Activated CD4-positive, alpha-beta memory T cell treated with anti-CD3 and anti-CD28 coated beads for 36 hours (primary cell): ENCODE data around the gene PLBD2. TPM values are rescaled to one million over a fixed set of nuclear protein-coding genes. Genes with fewer than 3 reads are reported as not detected.

Experiments
- CTCF ChIA-PET: fragments of 350-600 bp; sonication (Branson Sonifier 250); formaldehyde crosslinking; loops from one replicate; lab custom pipeline; 2021; ENCODE audit warnings: antibody characterized with exemption, inconsistent platforms; lab: Charles Lee
- POLR2A ChIA-PET: fragments of 350-600 bp; sonication (Branson Sonifier 250); formaldehyde crosslinking; loops from one replicate; lab custom pipeline; 2021; ENCODE audit warnings: antibody characterized with exemption; lab: Charles Lee
- DNase-seq: peaks from one replicate; pipeline ENCODE4 v3.0.0-alpha.2; 2020
- H3K27ac Mint-ChIP-seq: one replicate; pipeline ENCODE4 v1.8.0; 2021; ENCODE audit warnings: mixed read lengths
- H3K27me3 Mint-ChIP-seq: one replicate; pipeline ENCODE4 v1.8.0; 2021; ENCODE audit warnings: mixed read lengths
- H3K36me3 Mint-ChIP-seq: one replicate; pipeline ENCODE4 v1.8.0; 2021; ENCODE audit warnings: mixed read lengths
- H3K4me1 Mint-ChIP-seq: one replicate; pipeline ENCODE4 v1.8.0; 2021; ENCODE audit warnings: low read depth, mixed read lengths
- H3K4me3 Mint-ChIP-seq: one replicate; pipeline ENCODE4 v1.8.0; 2021; ENCODE audit warnings: mild to moderate bottlenecking, mixed read lengths
- H3K9me3 Mint-ChIP-seq: one replicate; pipeline ENCODE4 v1.8.0; 2021; ENCODE audit warnings: mixed read lengths
- intact Hi-C: fragments of 100-400 bp; cut with micrococcal nuclease; formaldehyde crosslinking; loops from one replicate; pipeline ENCODE4 v1.15.1; 2023
- total RNA-seq, 2 experiments: library from RNA; stranded (reverse); gene quantifications; one replicate each; pipeline ENCODE4 v1.2.3, GENCODE V29; 2021

The PLBD2 gene
- total RNA-seq, 2 experiments from 2014 or later = 18.3 to 18.8 TPM

DNA sequence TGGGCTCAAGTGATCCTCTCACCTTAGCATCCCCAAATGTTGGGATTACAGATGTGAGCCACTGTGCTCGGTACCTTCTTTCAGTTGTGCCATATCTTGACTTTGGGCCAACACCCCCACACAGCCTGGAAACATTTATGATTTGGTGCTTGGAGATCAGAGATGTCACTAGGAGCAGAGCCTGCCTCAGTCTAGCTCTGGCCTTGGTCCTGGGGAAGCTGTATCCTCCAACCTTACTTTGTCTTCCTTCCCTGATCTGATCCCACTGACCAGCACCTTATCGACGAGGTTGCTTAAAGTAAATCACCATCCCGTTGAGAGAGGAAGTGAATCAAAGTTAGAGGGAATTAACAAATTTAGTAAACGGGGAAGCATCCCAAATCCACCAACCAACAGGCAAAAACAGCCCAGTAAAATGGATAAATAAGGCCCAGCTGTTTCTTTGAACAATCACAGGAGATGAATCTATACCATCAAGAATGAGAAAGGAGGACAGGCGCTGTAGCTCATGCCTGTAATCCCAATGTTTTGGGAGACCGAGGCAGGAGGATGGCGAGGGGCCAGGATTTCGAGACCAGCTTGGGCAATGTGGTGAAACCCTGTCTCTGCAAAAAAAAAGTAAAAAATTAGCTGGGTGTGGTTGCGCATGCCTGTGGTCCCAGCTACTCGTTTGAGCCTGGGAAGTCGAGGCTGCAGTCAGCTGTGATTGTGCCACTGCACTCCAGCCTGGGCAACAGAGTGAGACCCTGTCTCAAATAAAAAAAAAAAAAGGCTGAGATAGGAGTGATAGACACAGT lies 3.4 kb downstream of the PLBD2 start:
- Mint-ChIP-seq H3K4me1 (peaks cover 13% of the 10 kb centered on the region), H3K36me3 (peaks cover 2% of the 10 kb centered on the region), H3K4me3 (no peak overlapping the region), H3K27me3 (no peaks in the 10 kb centered on the region), H3K27ac (no peak overlapping the region), H3K9me3 (no peaks in the 10 kb centered on the region)
- no peak for DNase-seq
- CTCF ChIA-PET = no interaction called here
- POLR2A ChIA-PET = no interaction called here
- intact Hi-C loops = no loop called here

DNA sequence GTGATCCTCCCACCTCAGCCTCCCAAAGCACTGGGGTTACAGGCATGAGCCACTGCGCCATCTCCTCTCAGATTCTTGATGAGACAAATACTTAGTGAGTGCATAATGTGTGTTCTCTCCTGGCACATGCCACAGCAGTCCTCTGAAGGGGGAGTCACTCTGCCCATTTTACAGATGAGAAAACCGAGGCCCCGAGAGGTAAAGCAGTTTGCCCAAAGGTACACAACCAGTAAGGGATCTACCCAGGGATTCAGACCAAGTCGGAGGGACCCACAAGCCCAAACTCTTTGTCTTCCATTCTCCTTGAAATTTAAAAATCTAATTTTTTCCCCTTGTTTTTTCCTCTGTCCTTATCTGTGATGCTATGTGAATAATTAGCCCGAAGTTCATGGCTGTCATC lies 6.3 kb downstream of the PLBD2 start:
- POLR2A ChIA-PET = no interaction called here
- Mint-ChIP-seq H3K27ac (no peak overlapping the region), H3K9me3 (no peaks in the 10 kb centered on the region), H3K27me3 (no peaks in the 10 kb centered on the region), H3K36me3 (peaks cover 4% of the 10 kb centered on the region), H3K4me3 (no peak overlapping the region), H3K4me1 (peaks cover 7% of the 10 kb centered on the region)
- intact Hi-C loops = no loop called here
- CTCF ChIA-PET = no interaction called here
- no peak for DNase-seq

DNA sequence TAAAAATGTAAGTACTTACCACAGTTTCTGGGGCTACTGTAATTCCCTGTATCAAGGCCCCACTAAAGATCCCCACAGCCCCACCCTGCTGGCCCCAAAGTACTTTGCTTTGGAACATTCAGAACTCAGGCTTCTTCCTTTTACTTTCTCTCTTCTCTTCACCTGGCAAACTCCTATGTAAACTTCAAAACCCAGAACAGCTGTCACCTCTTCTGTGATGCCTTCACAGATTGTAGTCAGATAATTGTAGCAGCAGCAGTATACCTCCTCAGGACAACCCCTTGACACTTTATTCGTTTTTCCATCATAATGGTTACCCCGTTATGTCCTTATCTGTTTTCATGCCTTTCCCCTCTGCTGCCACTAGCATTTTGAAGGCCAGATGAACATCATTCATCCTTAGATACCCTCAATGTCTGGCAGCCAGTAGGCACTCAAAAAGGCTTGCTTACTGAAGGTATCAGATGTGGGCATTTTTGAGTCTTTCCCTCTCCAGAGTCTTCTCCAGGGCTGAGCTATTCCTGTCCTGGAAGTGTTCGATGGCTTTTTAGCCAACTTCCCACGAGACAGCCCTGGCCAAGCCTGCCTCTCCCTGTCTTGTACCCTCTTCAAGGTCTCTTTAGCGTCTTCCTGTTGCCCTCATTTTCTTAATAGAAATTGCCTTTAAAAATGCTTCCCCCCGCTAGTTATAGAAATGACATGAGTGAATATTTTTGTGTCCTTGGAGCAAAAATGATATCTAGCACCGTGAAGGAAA lies 7.4 kb downstream of the PLBD2 start:
- ChIA-PET POLR2A (no interaction called here), CTCF (no interaction called here)
- Mint-ChIP-seq H3K9me3 (no peaks in the 10 kb centered on the region), H3K27ac (no peak overlapping the region), H3K36me3 (peaks cover 4% of the 10 kb centered on the region), H3K4me3 (no peak overlapping the region), H3K4me1 (no peaks in the 10 kb centered on the region), H3K27me3 (no peaks in the 10 kb centered on the region)
- DNase-seq = no peak
- intact Hi-C loops = no loop called here

DNA sequence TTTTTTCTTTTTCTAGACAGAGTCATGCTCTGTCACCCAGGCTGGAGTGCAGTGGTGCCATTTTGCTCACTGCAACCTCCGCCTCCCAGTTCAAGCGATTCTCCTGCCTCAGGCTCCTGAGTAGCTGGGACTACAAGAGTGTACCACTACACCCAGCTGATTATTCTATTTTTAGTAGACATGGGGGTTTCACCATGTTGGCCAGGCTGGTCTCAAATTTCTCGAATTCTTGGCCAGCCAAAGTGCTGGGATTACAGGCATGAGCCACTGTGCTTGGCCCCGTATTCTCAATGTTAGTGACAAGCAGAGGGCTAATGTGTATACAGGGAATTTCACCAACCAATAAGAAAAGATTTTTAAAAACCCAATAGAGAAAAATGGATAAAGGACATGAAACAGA lies 8.4 kb downstream of the PLBD2 start:
- Mint-ChIP-seq H3K9me3 (no peaks in the 10 kb centered on the region), H3K36me3 (peaks cover 4% of the 10 kb centered on the region), H3K4me3 (no peak overlapping the region), H3K27me3 (no peaks in the 10 kb centered on the region), H3K4me1 (no peaks in the 10 kb centered on the region), H3K27ac (no peak overlapping the region)
- DNase-seq = no peak
- ChIA-PET CTCF (no interaction called here), POLR2A (no interaction called here)
- intact Hi-C loops = no loop called here

DNA sequence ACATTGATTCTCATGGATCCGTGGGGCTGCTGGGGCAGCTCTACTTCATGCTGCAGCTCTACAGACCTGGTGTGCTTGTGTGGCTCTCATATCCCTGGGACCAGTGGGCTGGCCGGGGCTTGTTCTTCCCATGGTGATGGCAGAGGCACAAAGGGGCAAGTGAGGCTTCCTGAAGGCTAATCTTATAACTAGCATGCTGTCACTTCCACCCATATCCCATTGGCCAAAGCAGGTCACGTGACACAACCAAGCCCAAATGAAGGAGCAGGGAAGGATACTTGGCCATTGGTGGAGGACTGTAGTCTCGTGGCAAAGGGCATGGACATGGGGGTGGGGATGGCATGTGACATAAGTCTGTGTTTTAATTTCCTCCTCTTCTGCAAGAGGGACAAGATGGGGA lies 9.9 kb downstream of the PLBD2 start:
- Mint-ChIP-seq H3K4me1 (no peaks in the 10 kb centered on the region), H3K27me3 (no peaks in the 10 kb centered on the region), H3K4me3 (no peak overlapping the region), H3K27ac (no peak overlapping the region), H3K9me3 (no peaks in the 10 kb centered on the region), H3K36me3 (peaks cover 6% of the 10 kb centered on the region)
- intact Hi-C loops = no loop called here
- POLR2A ChIA-PET = no interaction called here
- CTCF ChIA-PET = no interaction called here
- no peak for DNase-seq

DNA sequence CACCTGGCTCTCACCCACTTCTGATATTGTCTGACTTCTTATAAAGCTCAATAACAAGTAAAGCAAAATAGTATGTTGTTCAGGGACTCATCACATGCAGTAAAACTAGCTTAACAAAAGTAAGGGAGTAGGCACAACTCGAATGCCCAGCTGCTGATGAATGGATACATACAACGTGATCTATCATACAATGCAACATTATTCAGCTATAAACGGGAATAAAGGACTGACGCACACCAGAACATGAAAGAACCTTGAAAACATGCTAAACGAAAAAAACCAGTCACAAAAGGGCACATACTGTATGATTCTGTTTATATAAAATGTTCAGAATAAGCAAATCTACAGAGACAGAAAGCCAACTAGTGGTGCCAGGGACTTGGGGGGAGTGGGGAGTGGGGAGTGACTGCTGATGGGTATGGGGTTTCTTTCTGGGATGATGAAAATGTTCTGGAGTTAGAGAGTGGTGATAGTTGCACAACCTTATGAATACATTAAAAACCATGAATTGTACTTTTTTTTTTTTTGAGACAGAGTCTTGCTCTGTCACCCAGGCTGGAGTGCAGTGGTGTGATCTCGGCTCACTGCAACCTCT lies 11.1 kb downstream of the PLBD2 start:
- DNase-seq = no peak
- Mint-ChIP-seq H3K4me3 (no peak overlapping the region), H3K4me1 (no peaks in the 10 kb centered on the region), H3K27ac (no peak overlapping the region), H3K9me3 (no peaks in the 10 kb centered on the region), H3K27me3 (no peaks in the 10 kb centered on the region), H3K36me3 (peaks cover 8% of the 10 kb centered on the region)
- CTCF ChIA-PET = no interaction called here
- POLR2A ChIA-PET = interaction anchor here (0.9 kb wide), 1 partner anchor 183 kb away, joined by 3 read pairs; no protein-coding TSS in a partner anchor
- intact Hi-C loops = no loop called here

DNA sequence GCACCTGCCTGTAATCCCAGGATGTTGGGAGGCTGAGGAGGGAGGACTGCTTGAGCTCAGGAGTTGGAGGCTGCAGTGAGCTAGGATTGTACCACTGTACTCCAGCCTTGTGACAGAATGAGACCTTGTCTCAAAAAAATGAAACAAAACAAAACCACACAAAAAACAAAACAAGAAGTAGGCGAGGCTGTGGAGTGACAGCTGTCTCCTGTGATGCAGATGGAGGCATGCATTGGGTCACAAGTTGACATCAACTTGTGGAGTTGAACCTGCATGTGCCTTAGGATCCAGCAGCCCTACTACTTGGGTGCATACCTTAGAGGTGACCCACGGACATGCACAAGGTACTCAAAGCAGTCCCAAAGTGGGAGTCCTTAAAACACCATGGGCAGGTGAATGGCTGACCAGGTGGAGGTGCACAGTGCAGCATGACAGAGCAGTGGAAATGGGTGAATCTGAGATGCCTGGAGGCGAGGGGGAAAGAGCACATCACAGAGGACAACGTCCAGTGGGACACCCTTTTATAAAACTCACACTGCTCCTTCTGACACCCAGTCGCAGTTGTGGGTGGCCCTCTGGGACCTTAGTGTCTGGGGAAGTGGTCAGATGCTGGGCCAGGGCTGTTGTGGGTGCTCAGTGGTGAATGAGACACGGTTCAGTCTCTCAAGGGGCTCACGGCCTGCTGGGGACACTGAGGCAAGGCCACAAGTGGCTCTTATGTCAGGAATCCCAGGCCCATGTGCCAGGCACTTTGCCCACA lies 12.7 kb downstream of the PLBD2 start:
- Mint-ChIP-seq H3K27me3 (no peaks in the 10 kb centered on the region), H3K36me3 (peaks cover 15% of the 10 kb centered on the region), H3K27ac (no peak overlapping the region), H3K9me3 (no peaks in the 10 kb centered on the region), H3K4me1 (no peaks in the 10 kb centered on the region), H3K4me3 (no peak overlapping the region)
- ChIA-PET CTCF (no interaction called here), POLR2A (no interaction called here)
- DNase-seq = no peak
- intact Hi-C loops = no loop called here

DNA sequence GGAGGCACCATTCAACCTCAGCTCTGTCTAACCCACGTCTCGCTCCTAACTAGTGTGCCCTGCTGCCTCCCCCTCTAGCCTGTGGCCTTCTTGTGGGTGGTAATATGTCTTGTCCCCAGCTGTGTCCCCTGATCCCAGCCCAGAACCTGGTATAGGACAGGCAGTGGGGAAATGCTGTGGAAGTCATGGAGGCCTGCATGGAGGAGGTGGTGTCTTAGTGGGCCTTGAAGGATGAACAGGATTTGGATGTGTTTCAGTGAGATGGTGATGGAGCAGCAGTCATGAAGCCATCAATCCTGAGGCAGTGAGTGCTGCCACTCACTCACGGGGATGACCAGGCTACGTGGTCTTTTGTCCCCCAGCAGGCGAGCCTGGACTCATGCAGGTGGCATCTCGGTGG lies 13.4 kb downstream of the PLBD2 start:
- POLR2A ChIA-PET = no interaction called here

DNA sequence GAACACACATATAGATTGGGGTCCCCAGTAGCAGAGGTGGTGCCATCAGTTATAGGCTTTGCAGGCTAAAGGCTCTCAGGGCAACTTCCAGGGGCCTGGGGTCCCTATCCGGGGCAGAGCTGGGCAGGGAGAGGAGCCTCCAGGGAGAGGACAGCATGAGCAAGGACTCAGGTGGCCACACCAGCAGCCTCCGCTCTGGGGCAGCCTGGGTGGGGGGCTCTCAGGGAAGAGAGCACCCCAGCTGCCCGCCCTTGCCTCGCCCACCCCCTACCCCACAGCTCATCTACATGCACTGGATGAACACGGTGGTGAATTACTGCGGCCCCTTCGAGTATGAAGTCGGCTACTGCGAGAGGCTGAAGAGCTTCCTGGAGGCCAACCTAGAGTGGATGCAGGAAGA lies 14.0 kb downstream of the PLBD2 start:
- H3K4me3 Mint-ChIP-seq = no peak overlapping the region
- intact Hi-C loops = no loop called here
- CTCF ChIA-PET = no interaction called here
- no peaks in the 10 kb centered on the region for H3K27me3 Mint-ChIP-seq
- H3K9me3 Mint-ChIP-seq = no peaks in the 10 kb centered on the region
- POLR2A ChIA-PET = no interaction called here
- DNase-seq = no peak
- H3K27ac Mint-ChIP-seq = no peak overlapping the region
- H3K36me3 Mint-ChIP-seq = peaks cover 20% of the 10 kb centered on the region
- H3K4me1 Mint-ChIP-seq = no peaks in the 10 kb centered on the region

More for the DNA sequence above, 13.4 kb downstream of the PLBD2 start:
- Mint-ChIP-seq H3K27me3 (no peaks in the 10 kb centered on the region), H3K36me3 (peaks cover 15% of the 10 kb centered on the region), H3K4me3 (no peak overlapping the region), H3K9me3 (no peaks in the 10 kb centered on the region), H3K27ac (no peak overlapping the region), H3K4me1 (no peaks in the 10 kb centered on the region)
- intact Hi-C loops = no loop called here
- DNase-seq = no peak
- CTCF ChIA-PET = no interaction called here

DNA sequence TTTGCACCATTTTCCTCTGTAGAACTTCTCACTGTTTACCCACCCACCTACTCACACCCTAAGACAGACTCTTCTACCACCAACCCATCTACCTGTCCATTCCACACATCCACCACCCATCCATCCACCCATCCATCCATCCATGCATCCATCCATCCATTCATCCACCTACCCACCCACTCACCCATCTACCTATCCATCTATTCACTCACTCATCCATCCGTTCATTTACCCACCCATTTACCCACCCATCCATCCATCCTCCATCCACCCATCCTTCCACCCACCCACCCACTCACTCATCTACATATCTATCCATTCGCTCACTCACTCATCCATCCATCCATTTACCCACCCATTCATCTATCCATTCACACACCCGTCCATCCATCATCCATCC lies 15.1 kb downstream of the PLBD2 start:
- Mint-ChIP-seq H3K4me3 (no peak overlapping the region), H3K27ac (no peak overlapping the region), H3K4me1 (no peaks in the 10 kb centered on the region), H3K36me3 (peaks cover 23% of the 10 kb centered on the region), H3K9me3 (no peaks in the 10 kb centered on the region), H3K27me3 (no peaks in the 10 kb centered on the region)
- intact Hi-C loops = no loop called here
- CTCF ChIA-PET = no interaction called here
- no peak for DNase-seq
- POLR2A ChIA-PET = no interaction called here

DNA sequence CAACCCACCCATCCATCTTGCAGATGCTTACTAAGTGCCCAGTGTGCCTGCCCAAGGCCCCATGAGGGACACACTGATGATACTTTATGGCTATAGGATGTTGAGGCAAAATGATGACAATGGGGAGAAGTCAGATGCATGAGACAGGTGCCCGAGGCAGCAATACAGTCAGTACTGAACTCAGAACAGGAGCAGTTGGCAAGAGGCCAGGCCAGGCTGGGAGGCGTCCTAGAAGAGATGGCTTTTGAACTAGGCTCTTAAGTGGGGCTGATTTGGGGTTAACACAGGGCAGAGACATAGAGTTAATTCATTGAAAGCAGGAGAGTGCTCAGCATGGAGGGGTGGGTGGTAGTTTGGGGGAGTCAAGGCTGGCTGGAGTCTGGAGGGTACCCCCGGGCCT lies 15.6 kb downstream of the PLBD2 start:
- DNase-seq = no peak
- Mint-ChIP-seq H3K4me3 (no peak overlapping the region), H3K27ac (no peak overlapping the region), H3K27me3 (no peaks in the 10 kb centered on the region), H3K9me3 (no peaks in the 10 kb centered on the region), H3K4me1 (no peaks in the 10 kb centered on the region), H3K36me3 (peaks cover 23% of the 10 kb centered on the region)
- intact Hi-C loops = no loop called here
- POLR2A ChIA-PET = no interaction called here
- CTCF ChIA-PET = no interaction called here

DNA sequence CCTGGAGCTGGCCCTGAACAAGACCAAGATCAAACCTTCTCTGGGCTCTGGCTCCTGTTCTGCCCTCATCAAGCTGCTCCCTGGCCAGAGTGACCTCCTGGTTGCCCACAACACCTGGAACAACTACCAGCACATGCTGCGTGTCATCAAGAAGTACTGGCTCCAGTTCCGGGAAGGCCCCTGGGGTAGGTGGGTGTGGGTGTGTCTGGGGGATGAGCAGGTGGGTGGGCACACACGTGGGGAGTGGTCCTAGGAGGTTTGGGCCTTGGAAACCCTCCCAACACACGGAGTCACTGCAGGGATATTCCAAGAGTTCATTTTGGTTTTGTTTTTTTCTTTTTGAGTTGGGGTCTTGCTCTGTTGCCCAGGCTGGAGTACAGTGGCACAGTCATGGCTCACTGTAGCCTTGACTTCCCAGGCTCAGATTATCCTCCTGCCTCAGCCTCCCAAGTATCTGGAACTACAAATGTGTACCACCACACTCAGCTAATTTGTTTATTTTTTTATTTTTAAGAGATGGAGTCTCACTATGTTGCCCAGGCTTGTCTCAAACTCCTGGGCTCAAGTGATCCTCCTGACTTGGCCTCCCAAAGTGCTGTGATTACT lies 16.5 kb downstream of the PLBD2 start:
- peaks cover 21% of the 10 kb centered on the region for H3K36me3 Mint-ChIP-seq
- no peaks in the 10 kb centered on the region for H3K4me1 Mint-ChIP-seq
- H3K9me3 Mint-ChIP-seq = no peaks in the 10 kb centered on the region
- H3K4me3 Mint-ChIP-seq = no peak overlapping the region
- CTCF ChIA-PET = no interaction called here
- intact Hi-C loops = no loop called here
- POLR2A ChIA-PET = no interaction called here
- no peaks in the 10 kb centered on the region for H3K27me3 Mint-ChIP-seq
- DNase-seq = no peak
- no peak overlapping the region for H3K27ac Mint-ChIP-seq
